ENCODE results near the gene LRRC7. TPM values are rescaled to one million over a fixed set of nuclear protein-coding genes. Genes with fewer than 3 reads are reported as not detected.

LRRC7 gene
- total and polyA plus RNA-seq, 2 of the 8 experiments (the other 6 are each of a cell fraction or from before 2014, with no cell fraction given) = 0.03 to 0.17 TPM

DNA sequence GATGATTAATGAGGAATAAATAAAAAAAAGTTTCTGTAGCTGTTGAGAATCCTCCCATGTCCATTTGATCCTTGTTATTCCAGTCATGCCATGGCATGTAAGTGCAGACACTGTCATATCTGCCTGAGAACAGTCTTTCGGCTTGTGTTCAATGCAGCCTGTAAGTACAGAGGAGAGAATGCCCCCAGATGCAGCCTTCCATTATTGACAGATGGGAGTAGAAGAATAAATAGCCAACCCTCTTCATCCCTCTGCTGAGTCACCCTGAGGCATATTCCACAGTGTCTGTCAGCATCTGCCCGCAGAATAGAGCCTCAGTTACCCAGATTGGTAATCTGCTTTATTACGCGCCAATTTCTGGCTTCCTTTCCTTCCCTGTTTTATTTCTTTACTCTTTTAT, 139.4 kb downstream of the LRRC7 start:
- H3K79me1 ChIP-seq (ENCODE audit: low read depth, low read length) = no peaks in the 10 kb centered on the region
- no peak overlapping the region for H2AK5ac ChIP-seq (ENCODE audit: low read depth, low read length)
- H3K23ac ChIP-seq (ENCODE audit: insufficient read length) = no peak overlapping the region
- H4K5ac ChIP-seq (ENCODE audit: insufficient read length, low read depth, low read length) = no peak overlapping the region
- WGBS, 2 experiments (ENCODE audit: extremely low coverage in 1 of 2, insufficient coverage in 1 of 2, insufficient read length in 1 of 2, insufficient replicate concordance in 2 of 2, low coverage in 1 of 2, low lambda C conversion rate in 2 of 2, missing lambda C conversion rate in 1 of 2) = 89% methylated on average over 4 of the region's 4 CpGs; no CpG with 5 or more reads in 1 of the 2 experiments
- H2BK5ac ChIP-seq (ENCODE audit: low read depth, low read length) = no peak overlapping the region
- H3K23me2 ChIP-seq (ENCODE audit: low read depth, low read length) = no peaks in the 10 kb centered on the region
- H2BK15ac ChIP-seq (ENCODE audit: low read length) = no peak overlapping the region
- H3K56ac ChIP-seq (replicated peaks; ENCODE audit: insufficient read length, low read depth, low read length) = peak overlapping the region; percentile 39
- H2AFZ ChIP-seq (ENCODE audit: low read length) = no peak overlapping the region
- no peak overlapping the region for H4K8ac ChIP-seq (ENCODE audit: extremely low read depth, insufficient read depth, low read length)
- H3K27ac ChIP-seq (ENCODE audit: low read depth, low read length) = no peak overlapping the region
- FAIRE-seq = no peak
- no peaks in the 10 kb centered on the region for H3K27me3 ChIP-seq (replicated peaks in 1 of 4; ENCODE audit: control insufficient read depth in 3 of 4, extremely low read depth in 1 of 4, insufficient read depth in 3 of 4, low read length in 3 of 4)
- no peak overlapping the region for H4K91ac ChIP-seq (replicated peaks; ENCODE audit: insufficient read length, low read length)
- H2BK12ac ChIP-seq (ENCODE audit: low read depth, low read length) = no peak overlapping the region
- ChIA-PET CTCF (ENCODE audit: partially characterized antibody) (no interaction called here), POLR2A (ENCODE audit: partially characterized antibody) (no interaction called here)
- H3K4me1 ChIP-seq (replicated peaks in 1 of 4; ENCODE audit: control insufficient read depth in 3 of 4, insufficient read depth in 4 of 4, low read length in 3 of 4) = no peaks in the 10 kb centered on the region
- H2BK120ac ChIP-seq (replicated peaks; ENCODE audit: low read depth, low read length) = no peak overlapping the region
- no peak for DNase-seq (ENCODE audit: low read depth in 1 of 2, low spot score in 2 of 2)
- H3K14ac ChIP-seq (ENCODE audit: insufficient read length) = peak overlapping the region; percentile 17
- no peak overlapping the region for H3K9ac ChIP-seq (replicated peaks in 1 of 4; ENCODE audit: extremely low read depth in 1 of 4, low read depth in 3 of 4, low read length in 3 of 4)
- H3K9me3 ChIP-seq (ENCODE audit: insufficient read depth in 2 of 2, low read depth in 1 of 2, low read length in 1 of 2) = no peaks in the 10 kb centered on the region
- H3K36me3 ChIP-seq (ENCODE audit: control insufficient read depth in 2 of 4, insufficient read depth in 4 of 4, low read length in 3 of 4) = no peaks in the 10 kb centered on the region
- H3K79me2 ChIP-seq (ENCODE audit: control insufficient read depth in 1 of 2, insufficient read depth in 2 of 2, low read length in 2 of 2) = no peaks in the 10 kb centered on the region
- no peak overlapping the region for H3K4me3 ChIP-seq (ENCODE audit: extremely low read depth in 1 of 4, insufficient read depth in 2 of 4, low read depth in 3 of 4, low read length in 4 of 4)
- H3K18ac ChIP-seq (ENCODE audit: extremely low read depth, low read length) = no peak overlapping the region
- no peak for TF ChIP-seq KDM1A (IDR thresholded peaks at IDR 0.05; ENCODE audit: borderline replicate concordance, low read length)
- TF ChIP-seq EZH2 (IDR thresholded peaks at IDR 0.05; ENCODE audit: low read depth, low read length, severe bottlenecking) = no peak
- no peak for TF ChIP-seq HDAC2 (IDR thresholded peaks at IDR 0.05; ENCODE audit: borderline replicate concordance in 1 of 2, low read depth in 2 of 2, low read length in 2 of 2)
- TF ChIP-seq BCL11A (IDR thresholded peaks at IDR 0.05; ENCODE audit: low read depth in 2 of 2, low read length in 2 of 2) = no peak
- TF ChIP-seq SP2 (IDR thresholded peaks at IDR 0.05; ENCODE audit: low read length) = no peak
- TF ChIP-seq PHF8 (conservative IDR thresholded peaks at IDR 0.05; ENCODE audit: low read depth, low read length) = no peak
- no peak for TF ChIP-seq SIX5 (IDR thresholded peaks at IDR 0.05; ENCODE audit: low read depth, low read length)
- TF ChIP-seq ZNF274 (IDR thresholded peaks at IDR 0.05; ENCODE audit: borderline replicate concordance, extremely low read depth, low read length) = no peak
- H4K20me1 ChIP-seq (replicated peaks in 1 of 2; ENCODE audit: control insufficient read depth in 1 of 2, insufficient read depth in 2 of 2, low read length in 2 of 2) = no peaks in the 10 kb centered on the region
- H3K4ac ChIP-seq (replicated peaks; ENCODE audit: insufficient read length, low read depth, low read length) = no peak overlapping the region
- H3K4me2 ChIP-seq (ENCODE audit: insufficient read depth in 1 of 2, low read depth in 2 of 2, low read length in 2 of 2) = no peak overlapping the region
- no peak overlapping the region for H2BK20ac ChIP-seq (ENCODE audit: low read length)
